Measurements from ENCODE around the gene VPS13C.

Gene VPS13C

DNA sequence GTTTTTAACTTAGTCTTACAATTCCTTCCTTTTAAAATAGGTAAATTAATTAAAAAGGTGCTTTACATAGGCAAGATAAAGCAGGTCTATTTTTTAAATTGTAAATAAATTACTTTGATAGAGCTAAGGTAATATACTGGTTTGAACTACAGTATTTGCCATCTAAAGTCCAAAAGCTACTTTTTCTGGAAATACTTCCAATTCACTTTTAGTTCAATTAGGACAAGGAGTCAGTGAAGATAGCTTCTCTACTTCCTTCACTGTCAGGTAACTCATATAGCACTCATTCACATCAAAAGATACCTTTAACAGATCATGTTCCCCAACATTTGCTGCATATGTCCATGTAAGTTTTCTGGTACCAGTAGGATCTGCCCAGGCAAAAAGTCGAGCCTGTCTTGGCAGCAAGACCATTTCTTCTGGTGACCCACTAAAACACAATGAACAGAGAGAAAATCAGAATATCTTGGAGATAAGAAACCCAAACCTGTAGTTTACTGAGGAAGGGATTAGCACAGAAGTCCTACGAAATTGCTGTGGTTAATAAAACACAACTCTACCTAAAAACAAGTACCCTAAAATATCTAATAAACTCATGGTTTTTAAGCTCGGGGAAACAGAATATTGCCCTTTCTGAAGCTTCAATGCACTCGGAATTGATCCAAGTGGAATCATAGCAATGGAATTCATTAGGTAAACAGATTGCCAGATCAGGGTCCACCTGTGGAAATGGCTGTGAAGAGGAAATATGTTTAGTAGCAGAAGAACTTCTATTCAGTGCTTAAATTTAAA lies 153.1 kb downstream of the VPS13C start:
- TF ChIP-seq FOXP2 (optimal IDR thresholded peaks at IDR 0.05; ENCODE audit: control extremely low read depth, extremely low read length, insufficient read depth) (no peak), POLR2AphosphoS5 (IDR thresholded peaks at IDR 0.05; ENCODE audit: borderline replicate concordance, low read depth, low read length) (no peak), EZH2 (IDR thresholded peaks at IDR 0.05) (no peak)
- Histone ChIP-seq H3K9ac (ENCODE audit: insufficient read length) (no peak overlapping the region), H3K27ac (no peak overlapping the region), H3K9me3 (ENCODE audit: low read depth, low read length) (no peaks in the 10 kb centered on the region), H3K4me3 (no peak overlapping the region), H3K36me3 (ENCODE audit: insufficient read depth, low read length) (no peaks in the 10 kb centered on the region)
- DNase-seq (ENCODE audit: low read depth, low spot score): no peak

DNA sequence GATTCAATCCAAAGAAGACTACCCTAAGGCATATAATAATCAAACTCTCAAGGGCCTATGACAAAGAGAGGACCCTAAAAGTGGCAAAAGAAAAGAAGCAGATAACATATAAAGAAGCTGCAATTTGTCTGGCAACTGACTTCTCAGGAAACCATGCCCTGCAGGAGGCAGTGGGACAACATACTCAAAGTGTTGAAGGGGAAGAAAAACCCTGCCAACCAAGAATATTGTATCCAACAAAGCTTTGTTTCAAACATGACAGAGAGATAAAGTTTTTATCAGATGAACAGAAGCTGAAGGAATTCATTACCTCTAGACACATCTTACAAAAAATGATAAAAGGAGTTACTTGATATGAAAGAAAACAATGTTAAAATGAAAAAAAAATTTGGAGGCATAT lies 167.1 kb downstream of the VPS13C start:
- Histone ChIP-seq H3K27ac (no peak overlapping the region), H3K4me3 (no peak overlapping the region), H3K9me3 (ENCODE audit: low read depth, low read length) (no peaks in the 10 kb centered on the region), H3K36me3 (ENCODE audit: insufficient read depth, low read length) (peaks cover 5% of the 10 kb centered on the region; the same call in 1 of the 2 replicates), H3K9ac (ENCODE audit: insufficient read length) (no peak overlapping the region)
- no peak for DNase-seq (ENCODE audit: low read depth, low spot score)
- TF ChIP-seq EZH2 (IDR thresholded peaks at IDR 0.05) (no peak), POLR2AphosphoS5 (IDR thresholded peaks at IDR 0.05; ENCODE audit: borderline replicate concordance, low read depth, low read length) (no peak), FOXP2 (optimal IDR thresholded peaks at IDR 0.05; ENCODE audit: control extremely low read depth, extremely low read length, insufficient read depth) (no peak)

GRCh38 chr15:61892140-61892539 lies 168.1 kb downstream of the VPS13C start:
- Histone ChIP-seq H3K9ac (ENCODE audit: insufficient read length) (no peak overlapping the region), H3K4me3 (no peak overlapping the region), H3K36me3 (ENCODE audit: insufficient read depth, low read length) (peaks cover 9% of the 10 kb centered on the region; the same call in 1 of the 2 replicates), H3K27ac (no peak overlapping the region), H3K9me3 (ENCODE audit: low read depth, low read length) (no peaks in the 10 kb centered on the region)
- no peak for TF ChIP-seq POLR2AphosphoS5 (IDR thresholded peaks at IDR 0.05; ENCODE audit: borderline replicate concordance, low read depth, low read length)
- TF ChIP-seq EZH2 (IDR thresholded peaks at IDR 0.05): no peak
- no peak for TF ChIP-seq FOXP2 (optimal IDR thresholded peaks at IDR 0.05; ENCODE audit: control extremely low read depth, extremely low read length, insufficient read depth)
- DNase-seq (ENCODE audit: low read depth, low spot score): no peak

- TF ChIP-seq EZH2 (IDR thresholded peaks at IDR 0.05): no peak
- TF ChIP-seq FOXP2 (optimal IDR thresholded peaks at IDR 0.05; ENCODE audit: control extremely low read depth, extremely low read length, insufficient read depth): no peak
- TF ChIP-seq POLR2AphosphoS5 (IDR thresholded peaks at IDR 0.05; ENCODE audit: borderline replicate concordance, low read depth, low read length): no peak
- H3K36me3 ChIP-seq (ENCODE audit: insufficient read depth, low read length): peaks cover 9% of the 10 kb centered on the region; the same call in 1 of the 2 replicates
- no peak for DNase-seq (ENCODE audit: low read depth, low spot score)
These were observed 170.1 kb downstream of the VPS13C start for GRCh38 chr15:61890106-61890505.

DNA sequence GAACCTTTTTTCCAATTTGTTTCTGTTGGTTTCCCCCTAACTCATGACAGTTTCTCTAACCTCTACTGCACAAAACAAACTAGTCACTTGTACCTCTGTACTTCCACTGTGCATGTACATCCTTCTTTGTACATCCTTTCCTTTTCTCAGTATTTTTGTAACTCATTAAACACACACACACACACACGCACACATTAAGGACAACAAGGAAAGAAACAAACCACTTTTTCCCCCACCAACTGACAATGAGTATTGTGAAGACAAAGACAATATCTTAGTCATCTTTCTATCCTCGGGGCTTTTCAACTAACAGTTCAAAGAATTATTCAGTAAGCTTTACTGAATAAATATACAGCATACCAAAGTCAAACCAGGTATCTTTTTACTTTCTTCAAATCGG lies 170.5 kb downstream of the VPS13C start:
- H3K27ac ChIP-seq: no peak overlapping the region
- H3K4me3 ChIP-seq: no peak overlapping the region
- H3K36me3 ChIP-seq (ENCODE audit: insufficient read depth, low read length): peaks cover 9% of the 10 kb centered on the region; the same call in 1 of the 2 replicates
- H3K9me3 ChIP-seq (ENCODE audit: low read depth, low read length): no peaks in the 10 kb centered on the region
- no peak overlapping the region for H3K9ac ChIP-seq (ENCODE audit: insufficient read length)
- TF ChIP-seq FOXP2 (optimal IDR thresholded peaks at IDR 0.05; ENCODE audit: control extremely low read depth, extremely low read length, insufficient read depth): no peak
- TF ChIP-seq EZH2 (IDR thresholded peaks at IDR 0.05): no peak
- TF ChIP-seq POLR2AphosphoS5 (IDR thresholded peaks at IDR 0.05; ENCODE audit: borderline replicate concordance, low read depth, low read length): no peak
- DNase-seq (ENCODE audit: low read depth, low spot score): no peak

More at GRCh38 chr15:61890106-61890505, 170.1 kb downstream of the VPS13C start:
- H3K4me3 ChIP-seq: no peak overlapping the region
- no peaks in the 10 kb centered on the region for H3K9me3 ChIP-seq (ENCODE audit: low read depth, low read length)
- H3K9ac ChIP-seq (ENCODE audit: insufficient read length): no peak overlapping the region
- H3K27ac ChIP-seq: no peak overlapping the region

DNA sequence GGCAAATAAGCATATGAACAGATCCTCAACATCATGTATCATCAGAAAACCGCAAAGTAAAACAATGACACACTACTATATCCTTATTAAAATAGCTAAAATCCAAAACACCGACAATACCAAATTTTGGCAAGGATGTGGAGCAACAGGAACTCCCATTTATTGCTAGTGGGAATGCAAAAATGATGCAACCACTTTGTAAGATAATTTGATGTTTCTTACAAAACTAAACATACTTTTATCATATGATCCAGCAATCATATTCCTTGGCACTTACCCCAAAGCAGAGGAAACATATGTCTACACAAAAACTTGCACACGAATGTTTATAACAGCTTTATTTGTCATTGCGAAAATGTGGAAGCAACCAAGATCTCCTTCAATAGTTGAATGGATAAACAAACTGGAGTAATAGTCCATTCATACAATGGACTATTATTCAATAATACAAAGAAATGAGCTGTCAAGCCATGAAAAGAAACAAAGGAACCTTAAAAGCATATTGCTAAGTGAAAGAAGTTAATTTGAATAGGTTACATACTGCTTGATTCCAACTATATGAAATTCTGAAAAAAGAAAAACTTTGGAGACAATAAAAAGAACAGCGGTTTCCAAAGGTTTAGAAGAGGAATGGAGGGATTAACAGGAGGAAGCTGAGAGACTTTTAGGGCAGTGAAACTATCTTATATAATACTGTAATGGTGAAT lies 172.0 kb downstream of the VPS13C start:
- DNase-seq (ENCODE audit: low read depth, low spot score): no peak
- no peak overlapping the region for H3K4me3 ChIP-seq
- H3K36me3 ChIP-seq (ENCODE audit: insufficient read depth, low read length): peaks cover 9% of the 10 kb centered on the region; the same call in 1 of the 2 replicates
- no peaks in the 10 kb centered on the region for H3K9me3 ChIP-seq (ENCODE audit: low read depth, low read length)
- no peak for TF ChIP-seq FOXP2 (optimal IDR thresholded peaks at IDR 0.05; ENCODE audit: control extremely low read depth, extremely low read length, insufficient read depth)
- no peak for TF ChIP-seq EZH2 (IDR thresholded peaks at IDR 0.05)
- TF ChIP-seq POLR2AphosphoS5 (IDR thresholded peaks at IDR 0.05; ENCODE audit: borderline replicate concordance, low read depth, low read length): no peak
- H3K9ac ChIP-seq (ENCODE audit: insufficient read length): no peak overlapping the region
- no peak overlapping the region for H3K27ac ChIP-seq

GRCh38 chr15:61880084-61880483 lies 180.2 kb downstream of the VPS13C start:
- TF ChIP-seq FOXP2 (optimal IDR thresholded peaks at IDR 0.05; ENCODE audit: control extremely low read depth, extremely low read length, insufficient read depth): no peak
- peak; percentile 42; the same call in 1 of the 2 replicates for TF ChIP-seq POLR2AphosphoS5 (IDR thresholded peaks at IDR 0.05; ENCODE audit: borderline replicate concordance, low read depth, low read length)

DNA sequence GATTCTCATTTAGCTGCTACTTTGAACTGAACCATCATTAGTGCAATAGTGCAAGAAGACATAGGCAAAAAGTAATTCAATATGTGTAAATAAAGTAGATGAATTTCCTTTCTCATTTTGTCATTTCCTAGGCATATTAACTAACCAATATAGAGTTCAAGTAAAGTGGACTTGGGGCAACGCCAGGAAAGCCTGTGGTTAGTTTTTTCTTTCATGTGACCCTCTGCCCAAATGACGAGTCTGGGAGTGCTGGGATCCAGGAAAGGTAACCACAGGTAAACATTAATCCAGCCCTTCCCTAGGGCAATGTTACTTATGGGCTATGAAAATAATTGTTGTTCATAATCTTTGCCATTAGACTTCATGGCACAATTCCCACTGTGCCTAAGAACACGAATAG lies 181.0 kb downstream of the VPS13C start:
- Histone ChIP-seq H3K4me3 (no peak overlapping the region), H3K27ac (no peak overlapping the region), H3K9ac (ENCODE audit: insufficient read length) (no peak overlapping the region), H3K9me3 (ENCODE audit: low read depth, low read length) (no peaks in the 10 kb centered on the region), H3K36me3 (ENCODE audit: insufficient read depth, low read length) (no peaks in the 10 kb centered on the region)
- TF ChIP-seq POLR2AphosphoS5 (IDR thresholded peaks at IDR 0.05; ENCODE audit: borderline replicate concordance, low read depth, low read length) (no peak), FOXP2 (optimal IDR thresholded peaks at IDR 0.05; ENCODE audit: control extremely low read depth, extremely low read length, insufficient read depth) (no peak), EZH2 (IDR thresholded peaks at IDR 0.05) (no peak)
- no peak for DNase-seq (ENCODE audit: low read depth, low spot score)

More at GRCh38 chr15:61880084-61880483, 180.2 kb downstream of the VPS13C start:
- Histone ChIP-seq H3K9ac (ENCODE audit: insufficient read length) (no peak overlapping the region), H3K27ac (peak overlapping the region; percentile 34; the same call in 1 of the 2 replicates), H3K4me3 (peak overlapping the region; percentile 39), H3K9me3 (ENCODE audit: low read depth, low read length) (no peaks in the 10 kb centered on the region), H3K36me3 (ENCODE audit: insufficient read depth, low read length) (no peaks in the 10 kb centered on the region)
- DNase-seq (ENCODE audit: low read depth, low spot score): peak; percentile 35
